Natural killer cell (primary cell): ENCODE data around the gene HOXA10. TPM values are rescaled to one million over a fixed set of nuclear protein-coding genes. Genes with fewer than 3 reads are reported as not detected.

Experiments
- ATAC-seq, 3 donors: fragments of 150-1000 bp in 2 of 3; fragments of 200-7000 bp in 1 of 3; cut with Tn5 transposase; 1 replicate in 1 of 3; 2 replicates in 2 of 3; pipeline ENCODE4 v1.10.0; 2021; ENCODE audit warnings: mild to moderate bottlenecking in 2 of 3, moderate library complexity in 2 of 3
- DNase-seq, 2 donors: peaks; one replicate each; pipeline versions ENCODE4 v3.0.0 to v3.0.0-alpha.2; 2013 to 2021; ENCODE audit warnings: mixed read lengths in 1 of 2
- H3K27ac ChIP-seq: one replicate; pipeline ENCODE4 v1.5.1; 2013; ENCODE audit warnings: mild to moderate bottlenecking, low read length
- H3K27me3 ChIP-seq: one replicate; pipeline ENCODE4 v1.6.1; 2013; ENCODE audit warnings: low read length; ENCODE audit not compliant: control insufficient read depth, insufficient read depth
- H3K36me3 ChIP-seq: one replicate; pipeline ENCODE4 v1.6.1; 2013; ENCODE audit warnings: low read length; ENCODE audit not compliant: control insufficient read depth, insufficient read depth
- H3K4me1 ChIP-seq: one replicate; pipeline ENCODE4 v1.6.1; 2013; ENCODE audit warnings: low read length; ENCODE audit not compliant: control insufficient read depth, insufficient read depth
- H3K4me3 ChIP-seq: one replicate; pipeline ENCODE4 v1.5.1; 2013; ENCODE audit warnings: low read length
- H3K9me3 ChIP-seq: one replicate; pipeline ENCODE4 v1.6.1; 2013; ENCODE audit warnings: low read length; ENCODE audit not compliant: control insufficient read depth, insufficient read depth
- H3K27ac Mint-ChIP-seq, 2 donors: one replicate each; pipeline ENCODE4 v1.8.0; 2022; ENCODE audit warnings: mild to moderate bottlenecking in 2 of 2, mixed read lengths in 2 of 2, moderate library complexity in 1 of 2
- H3K27me3 Mint-ChIP-seq, 2 donors: one replicate each; pipeline ENCODE4 v1.8.0; 2022; ENCODE audit warnings: low read depth in 2 of 2, mixed read lengths in 2 of 2
- H3K36me3 Mint-ChIP-seq: one replicate; pipeline ENCODE4 v1.8.0; 2022; ENCODE audit warnings: mixed read lengths
- H3K4me1 Mint-ChIP-seq, 2 donors: one replicate each; pipeline ENCODE4 v1.8.0; 2022; ENCODE audit warnings: mixed read lengths in 2 of 2
- H3K4me3 Mint-ChIP-seq: one replicate; pipeline ENCODE4 v1.8.0; 2022; ENCODE audit warnings: mild to moderate bottlenecking, moderate library complexity, mixed read lengths
- H3K9me3 Mint-ChIP-seq, 2 donors: one replicate each; pipeline ENCODE4 v1.8.0; 2022; ENCODE audit warnings: mixed read lengths in 2 of 2
- WGBS: methylation state at CpG from one replicate; pipeline ENCODE4 v1.1.7; 2013; ENCODE audit warnings: missing lambda C conversion rate; ENCODE audit not compliant: insufficient coverage; 5-methylcytosine and 5-hydroxymethylcytosine counted together
- intact Hi-C: fragments of 100-400 bp; cut with micrococcal nuclease; formaldehyde crosslinking; loops from one replicate; pipeline ENCODE4 v1.14.2; 2022
- total RNA-seq, 4 donors: library from RNA; stranded (reverse); fragments of 120-200 nt in 1 of 4; gene quantifications; one replicate each; pipeline versions ENCODE4 v1.2.3 to v1.2.4, GENCODE V29; 2013 to 2022
- TF ChIP-seq, protein P1 (sequence below): fragments of 200-600 bp; IDR thresholded peaks from one replicate; pipeline ENCODE4 v1.8.0; 2022; ENCODE audit warnings: antibody characterized with exemption

Gene HOXA10
- total RNA-seq, 3 donors from 2014 or later (not counting 1 experiment from before 2014, with no cell fraction given): 0.82 to 3.3 (median 2.2) TPM

DNA sequence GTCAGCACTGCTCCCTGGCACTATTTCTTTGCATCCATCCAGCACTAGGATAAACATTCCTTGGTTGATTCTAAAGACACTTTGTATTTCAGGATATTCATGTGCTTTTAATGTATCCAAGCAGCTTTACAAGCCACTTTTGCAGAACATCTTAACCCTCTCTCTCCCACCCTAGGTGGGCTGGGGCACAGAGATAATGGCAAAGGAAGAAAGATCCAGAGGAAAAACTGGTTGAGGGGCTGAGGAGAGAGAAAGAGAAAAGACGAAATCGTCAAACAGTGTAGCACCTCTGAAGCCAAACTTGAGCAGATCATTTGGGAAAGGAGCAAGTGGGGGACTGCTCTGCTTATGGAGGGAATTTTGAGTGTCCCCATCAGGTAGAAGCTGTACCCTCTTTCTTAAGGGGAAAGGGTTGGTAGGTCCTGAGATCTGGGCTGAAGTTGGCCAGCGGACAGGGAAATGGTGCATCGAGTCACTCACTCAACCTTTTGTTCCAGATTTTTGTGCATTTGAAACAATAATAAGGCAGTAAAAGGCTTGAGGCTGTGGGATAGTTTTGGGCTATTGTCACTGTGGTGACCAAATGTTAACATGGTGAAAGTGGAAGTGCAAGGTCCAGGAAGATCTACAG is 30.0 kb upstream of the HOXA10 start:
- Mint-ChIP-seq H3K36me3 (no peaks in the 10 kb centered on the region), H3K9me3 (no peaks in the 10 kb centered on the region), H3K4me1 (peaks cover 23 to 44% of the 10 kb centered on the region in 2 donors), H3K27ac (no peak overlapping the region), H3K27me3 (peaks cover 74 to 82% of the 10 kb centered on the region in 2 donors), H3K4me3 (peak overlapping the region; percentile 4)
- H3K27ac ChIP-seq: no peak overlapping the region
- no peak overlapping the region for H3K4me3 ChIP-seq
- DNase-seq (no peak), ATAC-seq (no peak)
- no peaks in the 10 kb centered on the region for H3K9me3 ChIP-seq
- H3K27me3 ChIP-seq: peaks cover 66% of the 10 kb centered on the region
- peaks cover 44% of the 10 kb centered on the region for H3K4me1 ChIP-seq
- TF ChIP-seq, protein P1, sequence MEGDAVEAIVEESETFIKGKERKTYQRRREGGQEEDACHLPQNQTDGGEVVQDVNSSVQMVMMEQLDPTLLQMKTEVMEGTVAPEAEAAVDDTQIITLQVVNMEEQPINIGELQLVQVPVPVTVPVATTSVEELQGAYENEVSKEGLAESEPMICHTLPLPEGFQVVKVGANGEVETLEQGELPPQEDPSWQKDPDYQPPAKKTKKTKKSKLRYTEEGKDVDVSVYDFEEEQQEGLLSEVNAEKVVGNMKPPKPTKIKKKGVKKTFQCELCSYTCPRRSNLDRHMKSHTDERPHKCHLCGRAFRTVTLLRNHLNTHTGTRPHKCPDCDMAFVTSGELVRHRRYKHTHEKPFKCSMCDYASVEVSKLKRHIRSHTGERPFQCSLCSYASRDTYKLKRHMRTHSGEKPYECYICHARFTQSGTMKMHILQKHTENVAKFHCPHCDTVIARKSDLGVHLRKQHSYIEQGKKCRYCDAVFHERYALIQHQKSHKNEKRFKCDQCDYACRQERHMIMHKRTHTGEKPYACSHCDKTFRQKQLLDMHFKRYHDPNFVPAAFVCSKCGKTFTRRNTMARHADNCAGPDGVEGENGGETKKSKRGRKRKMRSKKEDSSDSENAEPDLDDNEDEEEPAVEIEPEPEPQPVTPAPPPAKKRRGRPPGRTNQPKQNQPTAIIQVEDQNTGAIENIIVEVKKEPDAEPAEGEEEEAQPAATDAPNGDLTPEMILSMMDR: no peak
- intact Hi-C loops: loop anchor here (5.0 kb wide), 1 partner anchor 38 kb away; the partner anchor contains the start of gene EVX1
- WGBS: 26% methylated on average over 4 of the region's 4 CpGs
- H3K36me3 ChIP-seq: no peaks in the 10 kb centered on the region

DNA sequence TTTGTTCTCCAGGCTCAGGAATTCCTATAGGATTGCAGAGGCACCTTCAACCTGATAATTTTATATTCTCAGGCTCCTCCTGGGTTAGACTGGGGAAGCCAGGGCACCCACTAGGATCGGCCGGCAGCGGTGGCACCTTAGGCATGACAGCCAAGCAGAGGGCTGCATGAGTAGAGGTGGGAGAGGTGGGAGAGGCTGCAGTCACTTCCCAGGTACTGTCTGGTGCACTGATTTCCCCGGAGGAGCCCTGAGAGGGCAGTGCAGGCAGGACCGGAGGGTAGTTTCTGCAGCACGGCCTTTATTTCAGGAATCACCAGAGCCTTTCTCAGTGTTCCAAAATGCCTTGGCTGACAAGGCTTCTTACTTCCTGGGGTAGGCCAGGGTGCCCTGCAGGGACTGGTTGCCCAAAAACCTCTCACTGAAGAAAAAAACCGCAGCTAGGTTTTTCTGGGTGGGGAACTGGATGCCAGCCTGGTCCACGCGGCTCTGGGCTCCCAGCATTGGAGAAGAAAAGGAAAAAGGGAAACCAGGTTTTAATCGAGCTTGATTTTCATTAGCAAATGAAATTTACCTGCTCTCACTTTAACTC is 29.3 kb upstream of the HOXA10 start:
- Histone ChIP-seq H3K4me3 (no peak overlapping the region), H3K9me3 (no peaks in the 10 kb centered on the region), H3K27ac (no peak overlapping the region), H3K4me1 (peaks cover 48% of the 10 kb centered on the region), H3K36me3 (no peaks in the 10 kb centered on the region), H3K27me3 (peaks cover 72% of the 10 kb centered on the region)
- peaks cover 73 to 82% of the 10 kb centered on the region in 2 donors for H3K27me3 Mint-ChIP-seq
- TF ChIP-seq, protein P1: no peak
- H3K36me3 Mint-ChIP-seq: no peaks in the 10 kb centered on the region
- no peaks in the 10 kb centered on the region for H3K9me3 Mint-ChIP-seq
- DNase-seq: no peak
- H3K27ac Mint-ChIP-seq: no peak overlapping the region
- peaks cover 23 to 49% of the 10 kb centered on the region in 2 donors for H3K4me1 Mint-ChIP-seq
- no peak overlapping the region for H3K4me3 Mint-ChIP-seq
- no peak for ATAC-seq
- intact Hi-C loops: loop anchor here (5.0 kb wide), 1 partner anchor 39 kb away; the partner anchor contains the start of gene EVX1
- 26% methylated on average over 10 of the region's 10 CpGs for WGBS

DNA sequence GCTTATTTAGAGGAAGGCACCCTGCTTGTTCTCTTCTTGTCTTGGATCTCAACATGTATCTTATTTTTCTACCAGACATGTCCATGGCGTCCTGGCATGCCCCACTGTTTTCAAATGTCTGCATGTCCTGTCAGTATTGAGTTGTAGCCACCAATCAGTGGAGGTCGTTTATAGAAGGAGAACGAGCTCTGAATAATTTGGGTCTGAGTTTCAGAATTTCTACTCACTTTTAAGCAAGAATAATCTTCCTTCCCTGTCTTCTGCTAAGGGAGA is 28.7 kb upstream of the HOXA10 start:
- 6% methylated on average over 2 of the region's 3 CpGs for whole genome bisulfite sequencing
- ATAC-seq (no peak), DNase-seq (no peak)
- no peaks in the 10 kb centered on the region for H3K9me3 ChIP-seq
- TF ChIP-seq, protein P1: no peak
- H3K27me3 ChIP-seq: peaks cover 73% of the 10 kb centered on the region
- H3K27ac ChIP-seq: no peak overlapping the region
- H3K27me3 Mint-ChIP-seq: peaks cover 76 to 84% of the 10 kb centered on the region in 2 donors
- intact Hi-C loops: loop anchor here (5.0 kb wide), 1 partner anchor 40 kb away; the partner anchor contains the start of gene EVX1
- H3K4me1 Mint-ChIP-seq: peaks cover 27 to 49% of the 10 kb centered on the region in 2 donors
- H3K27ac Mint-ChIP-seq: no peak overlapping the region
- H3K4me3 ChIP-seq: no peak overlapping the region
- no peaks in the 10 kb centered on the region for H3K36me3 ChIP-seq
- H3K36me3 Mint-ChIP-seq: no peaks in the 10 kb centered on the region
- peaks cover 48% of the 10 kb centered on the region for H3K4me1 ChIP-seq
- H3K9me3 Mint-ChIP-seq: no peaks in the 10 kb centered on the region
- H3K4me3 Mint-ChIP-seq: no peak overlapping the region
